Measurements from ENCODE around the gene NOTCH1. TPM values are rescaled to one million over a fixed set of nuclear protein-coding genes. Genes with fewer than 3 reads are reported as not detected.
A peak's percentile ranks its signal among the peaks of the same experiment; 100 is the strongest.

NOTCH1 gene
- total and polyA plus RNA-seq, 2 of the 13 experiments (the other 11 are each of a cell fraction or from before 2014, with no cell fraction given) = 0.09 to 0.35 TPM

DNA sequence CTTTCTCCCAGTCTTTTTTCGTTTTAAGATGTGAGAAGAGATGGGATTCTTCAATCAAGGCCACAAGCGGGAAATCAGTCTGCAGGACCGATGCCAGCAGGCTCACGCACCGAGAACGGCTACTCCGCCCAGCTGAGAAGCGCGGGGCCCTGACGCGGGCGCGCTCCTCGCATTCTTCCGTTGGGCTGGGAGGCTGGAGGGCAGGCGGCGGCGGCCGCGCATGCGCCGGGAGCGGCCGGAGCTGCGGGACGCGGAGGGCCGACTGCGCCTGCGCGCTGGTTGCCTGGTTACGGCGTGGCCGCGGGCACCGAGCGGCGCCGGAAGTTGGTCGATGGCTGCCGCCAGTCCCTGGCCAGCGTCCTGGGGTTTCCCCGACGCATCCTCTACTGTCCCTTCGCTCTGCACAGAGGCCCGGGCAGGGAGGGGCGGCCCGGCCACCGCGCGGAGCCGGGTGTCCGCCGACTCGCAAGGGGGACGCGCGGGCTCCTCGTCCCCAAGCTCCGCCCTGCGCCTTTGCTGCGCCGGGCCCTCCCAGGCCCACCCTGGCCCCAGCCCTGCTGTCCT lies 62.2 kb downstream of the NOTCH1 start (continued):
- TF ChIP-seq, protein P1, sequence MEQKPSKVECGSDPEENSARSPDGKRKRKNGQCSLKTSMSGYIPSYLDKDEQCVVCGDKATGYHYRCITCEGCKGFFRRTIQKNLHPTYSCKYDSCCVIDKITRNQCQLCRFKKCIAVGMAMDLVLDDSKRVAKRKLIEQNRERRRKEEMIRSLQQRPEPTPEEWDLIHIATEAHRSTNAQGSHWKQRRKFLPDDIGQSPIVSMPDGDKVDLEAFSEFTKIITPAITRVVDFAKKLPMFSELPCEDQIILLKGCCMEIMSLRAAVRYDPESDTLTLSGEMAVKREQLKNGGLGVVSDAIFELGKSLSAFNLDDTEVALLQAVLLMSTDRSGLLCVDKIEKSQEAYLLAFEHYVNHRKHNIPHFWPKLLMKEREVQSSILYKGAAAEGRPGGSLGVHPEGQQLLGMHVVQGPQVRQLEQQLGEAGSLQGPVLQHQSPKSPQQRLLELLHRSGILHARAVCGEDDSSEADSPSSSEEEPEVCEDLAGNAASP (CRISPR knock-in tag; IDR thresholded peaks at IDR 0.05; ENCODE audit: borderline replicate concordance) = no peak
- TF ChIP-seq, protein P2, sequence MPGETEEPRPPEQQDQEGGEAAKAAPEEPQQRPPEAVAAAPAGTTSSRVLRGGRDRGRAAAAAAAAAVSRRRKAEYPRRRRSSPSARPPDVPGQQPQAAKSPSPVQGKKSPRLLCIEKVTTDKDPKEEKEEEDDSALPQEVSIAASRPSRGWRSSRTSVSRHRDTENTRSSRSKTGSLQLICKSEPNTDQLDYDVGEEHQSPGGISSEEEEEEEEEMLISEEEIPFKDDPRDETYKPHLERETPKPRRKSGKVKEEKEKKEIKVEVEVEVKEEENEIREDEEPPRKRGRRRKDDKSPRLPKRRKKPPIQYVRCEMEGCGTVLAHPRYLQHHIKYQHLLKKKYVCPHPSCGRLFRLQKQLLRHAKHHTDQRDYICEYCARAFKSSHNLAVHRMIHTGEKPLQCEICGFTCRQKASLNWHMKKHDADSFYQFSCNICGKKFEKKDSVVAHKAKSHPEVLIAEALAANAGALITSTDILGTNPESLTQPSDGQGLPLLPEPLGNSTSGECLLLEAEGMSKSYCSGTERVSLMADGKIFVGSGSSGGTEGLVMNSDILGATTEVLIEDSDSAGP (CRISPR knock-in tag; IDR thresholded peaks at IDR 0.05; ENCODE audit: borderline replicate concordance) = no peak
- TF ChIP-seq ZNF460 (CRISPR knock-in tag; IDR thresholded peaks at IDR 0.05; ENCODE audit: borderline replicate concordance) (no peak), DBP (CRISPR knock-in tag; IDR thresholded peaks at IDR 0.05; ENCODE audit: not compliant biosample characterization) (no peak), ZNF678 (CRISPR knock-in tag; IDR thresholded peaks at IDR 0.05) (0 out of 2 replicates have a peak, but pooled peaks have one; percentile 56), ZSCAN29 (CRISPR knock-in tag; conservative IDR thresholded peaks at IDR 0.05) (no peak), ATF7 (IDR thresholded peaks at IDR 0.05) (no peak), ATF7 (CRISPR knock-in tag; IDR thresholded peaks at IDR 0.05) (no peak), ZNF282 (IDR thresholded peaks at IDR 0.05; ENCODE audit: partially characterized antibody) (no peak), CAMTA2 (CRISPR knock-in tag; IDR thresholded peaks at IDR 0.05; ENCODE audit: borderline replicate concordance) (0 out of 2 replicates have a peak, but pooled peaks have one; percentile 12), POLR2AphosphoS2 (IDR thresholded peaks at IDR 0.05; ENCODE audit: low read depth, low read length) (no peak), ZMAT5 (CRISPR knock-in tag; IDR thresholded peaks at IDR 0.05; ENCODE audit: borderline replicate concordance, low read depth) (no peak), TBL1XR1 (IDR thresholded peaks at IDR 0.05; ENCODE audit: borderline replicate concordance, low read length, partially characterized antibody) (no peak), SRF (IDR thresholded peaks at IDR 0.05; ENCODE audit: low read depth, low read length) (no peak)
- TF ChIP-seq, protein P3, sequence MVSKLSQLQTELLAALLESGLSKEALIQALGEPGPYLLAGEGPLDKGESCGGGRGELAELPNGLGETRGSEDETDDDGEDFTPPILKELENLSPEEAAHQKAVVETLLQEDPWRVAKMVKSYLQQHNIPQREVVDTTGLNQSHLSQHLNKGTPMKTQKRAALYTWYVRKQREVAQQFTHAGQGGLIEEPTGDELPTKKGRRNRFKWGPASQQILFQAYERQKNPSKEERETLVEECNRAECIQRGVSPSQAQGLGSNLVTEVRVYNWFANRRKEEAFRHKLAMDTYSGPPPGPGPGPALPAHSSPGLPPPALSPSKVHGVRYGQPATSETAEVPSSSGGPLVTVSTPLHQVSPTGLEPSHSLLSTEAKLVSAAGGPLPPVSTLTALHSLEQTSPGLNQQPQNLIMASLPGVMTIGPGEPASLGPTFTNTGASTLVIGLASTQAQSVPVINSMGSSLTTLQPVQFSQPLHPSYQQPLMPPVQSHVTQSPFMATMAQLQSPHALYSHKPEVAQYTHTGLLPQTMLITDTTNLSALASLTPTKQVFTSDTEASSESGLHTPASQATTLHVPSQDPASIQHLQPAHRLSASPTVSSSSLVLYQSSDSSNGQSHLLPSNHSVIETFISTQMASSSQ (IDR thresholded peaks at IDR 0.05; ENCODE audit: low read depth) = no peak
- TF ChIP-seq, protein P3 (CRISPR knock-in tag; IDR thresholded peaks at IDR 0.05; ENCODE audit: borderline replicate concordance) = no peak
- TF ChIP-seq, protein P4, sequence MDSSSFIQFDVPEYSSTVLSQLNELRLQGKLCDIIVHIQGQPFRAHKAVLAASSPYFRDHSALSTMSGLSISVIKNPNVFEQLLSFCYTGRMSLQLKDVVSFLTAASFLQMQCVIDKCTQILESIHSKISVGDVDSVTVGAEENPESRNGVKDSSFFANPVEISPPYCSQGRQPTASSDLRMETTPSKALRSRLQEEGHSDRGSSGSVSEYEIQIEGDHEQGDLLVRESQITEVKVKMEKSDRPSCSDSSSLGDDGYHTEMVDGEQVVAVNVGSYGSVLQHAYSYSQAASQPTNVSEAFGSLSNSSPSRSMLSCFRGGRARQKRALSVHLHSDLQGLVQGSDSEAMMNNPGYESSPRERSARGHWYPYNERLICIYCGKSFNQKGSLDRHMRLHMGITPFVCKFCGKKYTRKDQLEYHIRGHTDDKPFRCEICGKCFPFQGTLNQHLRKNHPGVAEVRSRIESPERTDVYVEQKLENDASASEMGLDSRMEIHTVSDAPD (CRISPR knock-in tag; IDR thresholded peaks at IDR 0.05) = no peak
